GM12865 (cell line): ENCODE results near the gene KLHDC10.

Source experiments
- DNase-seq: peaks from one replicate; pipeline ENCODE4 v3.0.0; 2010; ENCODE audit warnings: low read depth
- H3K4me3 ChIP-seq: 2 replicates; pipeline ENCODE4 v1.5.1; 2011; ENCODE audit warnings: mild to moderate bottlenecking, low read depth, low read length, control low read depth
- CTCF ChIP-seq: IDR thresholded peaks from 2 replicates; pipeline ENCODE4 v1.5.1; 2011; ENCODE audit warnings: low read length, control low read depth, low read depth, inconsistent platforms; ENCODE audit not compliant: insufficient read depth; ENCODE audit errors: missing control alignments

The KLHDC10 gene

GRCh38 chr7:130136579-130137167 lies 66.3 kb downstream of the KLHDC10 start:
- TF ChIP-seq CTCF: no peak
- no peak overlapping the region for H3K4me3 ChIP-seq
- DNase-seq: no peak

- no peak overlapping the region for H3K4me3 ChIP-seq
- DNase-seq: no peak
- no peak for TF ChIP-seq CTCF
Observed at GRCh38 chr7:130137207-130137606, 66.9 kb downstream of the KLHDC10 start.

GRCh38 chr7:130139193-130139960 lies 69.0 kb downstream of the KLHDC10 start:
- DNase-seq: no peak
- H3K4me3 ChIP-seq: no peak overlapping the region
- TF ChIP-seq CTCF: no peak

- DNase-seq: no peak
- TF ChIP-seq CTCF: no peak
- H3K4me3 ChIP-seq: no peak overlapping the region
Observed at GRCh38 chr7:130140551-130141160, 70.3 kb downstream of the KLHDC10 start.

GRCh38 chr7:130141161-130141883 lies 71.0 kb downstream of the KLHDC10 start:
- H3K4me3 ChIP-seq: no peak overlapping the region
- DNase-seq: no peak
- no peak for TF ChIP-seq CTCF

- DNase-seq: no peak
- no peak for TF ChIP-seq CTCF
- no peak overlapping the region for H3K4me3 ChIP-seq
Observed at GRCh38 chr7:130141884-130142653, 71.7 kb downstream of the KLHDC10 start.
